GM20000 (cell line): Measurements from ENCODE around the gene LRMDA.

ENCODE experiments used
- DNase-seq: peaks from one replicate; pipeline ENCODE4 v3.0.0; 2012; ENCODE audit warnings: low spot score
- TF ChIP-seq, protein P1 (sequence below): IDR thresholded peaks from 2 replicates; pipeline ENCODE4 v1.5.1; 2012; ENCODE audit warnings: mild to moderate bottlenecking, control low read depth; ENCODE audit errors: extremely low read depth, missing control alignments

LRMDA gene

GRCh38 chr10:76040830-76041220, 609.4 kb downstream of the LRMDA start:
- no peak for DNase-seq
- TF ChIP-seq, protein P1, sequence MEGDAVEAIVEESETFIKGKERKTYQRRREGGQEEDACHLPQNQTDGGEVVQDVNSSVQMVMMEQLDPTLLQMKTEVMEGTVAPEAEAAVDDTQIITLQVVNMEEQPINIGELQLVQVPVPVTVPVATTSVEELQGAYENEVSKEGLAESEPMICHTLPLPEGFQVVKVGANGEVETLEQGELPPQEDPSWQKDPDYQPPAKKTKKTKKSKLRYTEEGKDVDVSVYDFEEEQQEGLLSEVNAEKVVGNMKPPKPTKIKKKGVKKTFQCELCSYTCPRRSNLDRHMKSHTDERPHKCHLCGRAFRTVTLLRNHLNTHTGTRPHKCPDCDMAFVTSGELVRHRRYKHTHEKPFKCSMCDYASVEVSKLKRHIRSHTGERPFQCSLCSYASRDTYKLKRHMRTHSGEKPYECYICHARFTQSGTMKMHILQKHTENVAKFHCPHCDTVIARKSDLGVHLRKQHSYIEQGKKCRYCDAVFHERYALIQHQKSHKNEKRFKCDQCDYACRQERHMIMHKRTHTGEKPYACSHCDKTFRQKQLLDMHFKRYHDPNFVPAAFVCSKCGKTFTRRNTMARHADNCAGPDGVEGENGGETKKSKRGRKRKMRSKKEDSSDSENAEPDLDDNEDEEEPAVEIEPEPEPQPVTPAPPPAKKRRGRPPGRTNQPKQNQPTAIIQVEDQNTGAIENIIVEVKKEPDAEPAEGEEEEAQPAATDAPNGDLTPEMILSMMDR, result no peak

DNA sequence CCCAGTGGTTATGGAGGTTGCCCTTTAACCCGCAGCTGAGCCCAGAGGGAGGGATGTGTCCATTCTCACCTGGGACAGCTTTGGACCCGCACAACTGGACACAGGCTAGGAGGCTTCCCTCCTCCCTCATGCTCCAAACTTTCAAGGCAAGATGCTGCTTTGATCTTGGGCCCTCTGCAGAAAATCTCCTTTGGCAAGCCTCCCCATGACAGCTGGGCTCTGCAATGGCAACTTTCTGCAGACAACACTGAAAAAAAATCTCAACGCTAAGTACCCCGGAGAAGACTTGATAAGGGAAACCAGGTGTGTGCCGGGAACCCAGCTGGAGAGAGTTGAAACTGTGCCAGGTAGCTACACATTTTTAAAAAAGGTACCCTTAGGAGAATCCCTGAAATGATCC, 610.1 kb downstream of the LRMDA start:
- TF ChIP-seq, protein P1, result no peak
- no peak for DNase-seq

GRCh38 chr10:76043261-76043660, 611.8 kb downstream of the LRMDA start:
- no peak for DNase-seq
- TF ChIP-seq, protein P1, result no peak

DNA sequence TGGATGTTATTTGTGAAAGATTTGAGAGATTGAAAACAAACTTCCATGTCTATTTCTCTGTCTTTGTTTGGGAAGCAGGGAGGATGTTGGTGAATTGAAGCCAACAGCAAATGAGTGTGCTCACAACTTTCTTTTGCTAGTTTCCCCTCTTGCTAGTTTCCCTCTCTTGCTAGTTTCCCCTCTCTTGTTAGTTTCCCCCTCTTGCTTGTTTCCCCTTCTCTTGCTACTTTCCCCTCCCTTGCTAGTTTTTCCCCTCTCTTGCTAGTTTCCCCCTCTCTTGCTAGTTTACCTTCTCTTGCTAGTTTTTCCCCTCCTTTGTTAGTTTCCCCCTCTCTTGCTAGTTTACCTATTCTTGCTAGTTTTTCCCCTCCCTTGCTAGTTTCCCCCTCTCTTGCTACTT, 613.3 kb downstream of the LRMDA start:
- DNase-seq, result no peak
- TF ChIP-seq, protein P1, result no peak

- TF ChIP-seq, protein P1, result no peak
- no peak for DNase-seq
Measured at GRCh38 chr10:76045174-76045573, 613.8 kb downstream of the LRMDA start.

- TF ChIP-seq, protein P1, result no peak
- no peak for DNase-seq
Measured at GRCh38 chr10:76047521-76047920, 616.1 kb downstream of the LRMDA start.

GRCh38 chr10:76049581-76050290, 618.3 kb downstream of the LRMDA start:
- no peak for DNase-seq
- TF ChIP-seq, protein P1, result no peak
